ENCODE measurements around the gene HSPA5. TPM values are rescaled to one million over a fixed set of nuclear protein-coding genes. Genes with fewer than 3 reads are reported as not detected.
A peak's percentile ranks its signal among the peaks of the same experiment; 100 is the strongest.

Gene HSPA5
- total and polyA plus RNA-seq, 2 experiments from 2014 or later, result 69.2 to 882 TPM

- Histone ChIP-seq H3K4me1 (ENCODE audit: low read depth) (no peaks in the 10 kb centered on the region), H3K27me3 (no peaks in the 10 kb centered on the region), H3K4me3 (peak within 1 kb of the TSS; percentile 70), H3K36me3 (no peaks in the 10 kb centered on the region), H3K9me3 (ENCODE audit: low read depth) (no peaks in the 10 kb centered on the region), H3K27ac (peak within 1 kb of the TSS; percentile 91)
- DNase-seq (ENCODE audit: low read depth in 1 of 2, low spot score in 1 of 2), result peak; percentile 92 to 94
- peak; percentile 40 for TF ChIP-seq CTCF (IDR thresholded peaks at IDR 0.05; ENCODE audit: low read depth, low read length)
These were observed 20.6 kb upstream of the HSPA5 start, which contains the start of gene GAPVD1 for GRCh38 chr9:125261501-125262293. TSS of gene GAPVD1 (plus strand) at chr9:125261826. CDS start at chr9:125298922, 37,096 bp downstream.

- TF ChIP-seq CTCF (IDR thresholded peaks at IDR 0.05; ENCODE audit: low read depth, low read length), result no peak
- Histone ChIP-seq H3K27ac (peak overlapping the region; percentile 32), H3K9me3 (ENCODE audit: low read depth) (no peaks in the 10 kb centered on the region), H3K4me3 (no peak overlapping the region), H3K36me3 (no peaks in the 10 kb centered on the region), H3K4me1 (ENCODE audit: low read depth) (no peaks in the 10 kb centered on the region), H3K27me3 (no peaks in the 10 kb centered on the region)
- DNase-seq (ENCODE audit: low read depth in 1 of 2, low spot score in 1 of 2), result no peak
These were observed 19.4 kb upstream of the HSPA5 start for GRCh38 chr9:125260561-125260960.

- Histone ChIP-seq H3K4me1 (ENCODE audit: low read depth) (no peaks in the 10 kb centered on the region), H3K9me3 (ENCODE audit: low read depth) (no peaks in the 10 kb centered on the region), H3K4me3 (no peak overlapping the region), H3K27ac (no peak overlapping the region), H3K27me3 (no peaks in the 10 kb centered on the region), H3K36me3 (no peaks in the 10 kb centered on the region)
- TF ChIP-seq CTCF (IDR thresholded peaks at IDR 0.05; ENCODE audit: low read depth, low read length), result no peak
- DNase-seq (ENCODE audit: low read depth in 1 of 2, low spot score in 1 of 2), result no peak
These were observed 17.8 kb upstream of the HSPA5 start for GRCh38 chr9:125258832-125259534.

- H3K4me3 ChIP-seq, result no peak overlapping the region
These were observed 17.1 kb upstream of the HSPA5 start for GRCh38 chr9:125258160-125258785.

More at GRCh38 chr9:125258160-125258785, 17.1 kb upstream of the HSPA5 start:
- no peak for DNase-seq (ENCODE audit: low read depth in 1 of 2, low spot score in 1 of 2)
- Histone ChIP-seq H3K4me1 (ENCODE audit: low read depth) (no peaks in the 10 kb centered on the region), H3K27me3 (no peaks in the 10 kb centered on the region), H3K27ac (no peak overlapping the region), H3K9me3 (ENCODE audit: low read depth) (no peaks in the 10 kb centered on the region), H3K36me3 (no peaks in the 10 kb centered on the region)
- TF ChIP-seq CTCF (IDR thresholded peaks at IDR 0.05; ENCODE audit: low read depth, low read length), result no peak

Data from cardiac muscle cell (in vitro differentiated cells and primary cell).